Left renal cortex interstitium (tissue), 4 donors: ENCODE measurements around the gene KCNIP1. TPM values are rescaled to one million over a fixed set of nuclear protein-coding genes. Genes with fewer than 3 reads are reported as not detected.

Source experiments
- DNase-seq, 4 donors: peaks; one replicate each; pipeline ENCODE4 v3.0.0-alpha.2; 2013; ENCODE audit warnings: low read depth in 4 of 4, low spot score in 2 of 4, missing footprints in 1 of 4
- polyA plus RNA-seq, 4 donors: library from polyadenylated mRNA; unstranded; fragments of 120-200 nt; gene quantifications; one replicate each; pipeline ENCODE4 v1.2.1, GENCODE V29; 2013; ENCODE audit not compliant: insufficient read length in 4 of 4

Gene KCNIP1
- polyA plus RNA-seq, 4 donors: 10.7 to 12.1 (median 11.5) TPM

- no peak for DNase-seq
These were observed 189.9 kb downstream of the KCNIP1 start for GRCh38 chr5:170693701-170694100.

- no peak for DNase-seq
These were observed 191.1 kb downstream of the KCNIP1 start for GRCh38 chr5:170694911-170695310.

- DNase-seq: no peak
These were observed 193.2 kb downstream of the KCNIP1 start for GRCh38 chr5:170697031-170697430.

GRCh38 chr5:170700503-170700902 is 196.7 kb downstream of the KCNIP1 start:
- DNase-seq: no peak

GRCh38 chr5:170701334-170701733 is 197.5 kb downstream of the KCNIP1 start:
- peak in 2 of 4 donors; percentile 5 to 16 for DNase-seq

GRCh38 chr5:170704417-170705192 is 200.8 kb downstream of the KCNIP1 start:
- DNase-seq: no peak

- no peak for DNase-seq
These were observed 205.8 kb downstream of the KCNIP1 start for GRCh38 chr5:170709640-170710039.

GRCh38 chr5:170711300-170711699 is 207.5 kb downstream of the KCNIP1 start:
- no peak for DNase-seq

GRCh38 chr5:170715141-170715540 is 211.3 kb downstream of the KCNIP1 start:
- DNase-seq: no peak

GRCh38 chr5:170716396-170716795 is 212.6 kb downstream of the KCNIP1 start:
- DNase-seq: no peak

GRCh38 chr5:170719551-170719950 is 215.7 kb downstream of the KCNIP1 start:
- no peak for DNase-seq

GRCh38 chr5:170720179-170720578 is 216.4 kb downstream of the KCNIP1 start:
- no peak for DNase-seq

- DNase-seq: no peak
These were observed 217.2 kb downstream of the KCNIP1 start for GRCh38 chr5:170720984-170721383.

- no peak for DNase-seq
These were observed 217.9 kb downstream of the KCNIP1 start for GRCh38 chr5:170721681-170722080.

- no peak for DNase-seq
These were observed 218.5 kb downstream of the KCNIP1 start for GRCh38 chr5:170722316-170722715.

- no peak for DNase-seq
These were observed 227.2 kb downstream of the KCNIP1 start for GRCh38 chr5:170731052-170731451.

GRCh38 chr5:170732685-170733084 is 228.9 kb downstream of the KCNIP1 start:
- DNase-seq: no peak

GRCh38 chr5:170736966-170737365 is 233.1 kb downstream of the KCNIP1 start:
- no peak for DNase-seq

- no peak for DNase-seq
These were observed 233.8 kb downstream of the KCNIP1 start for GRCh38 chr5:170737591-170737990.

GRCh38 chr5:170738840-170739239 is 235.0 kb downstream of the KCNIP1 start:
- no peak for DNase-seq

- DNase-seq: no peak
These were observed 235.6 kb downstream of the KCNIP1 start for GRCh38 chr5:170739446-170739845.

GRCh38 chr5:170740551-170741205 is 236.9 kb downstream of the KCNIP1 start:
- no peak for DNase-seq
